NCI-H1105 treated with DMSO at 0.1 percent for 48 hours (cell line): ENCODE measurements around the gene TSPAN11.
"Not testable (repeated sequence)": the region's sequence is repeated elsewhere in the genome, so short reads cannot be mapped to it uniquely, and the experiment has no call there.

Source experiments
- DNase-seq: peaks from one replicate; lab custom pipeline; 2025; lab: John Stamatoyannopoulos, UW

TSPAN11 gene

DNA sequence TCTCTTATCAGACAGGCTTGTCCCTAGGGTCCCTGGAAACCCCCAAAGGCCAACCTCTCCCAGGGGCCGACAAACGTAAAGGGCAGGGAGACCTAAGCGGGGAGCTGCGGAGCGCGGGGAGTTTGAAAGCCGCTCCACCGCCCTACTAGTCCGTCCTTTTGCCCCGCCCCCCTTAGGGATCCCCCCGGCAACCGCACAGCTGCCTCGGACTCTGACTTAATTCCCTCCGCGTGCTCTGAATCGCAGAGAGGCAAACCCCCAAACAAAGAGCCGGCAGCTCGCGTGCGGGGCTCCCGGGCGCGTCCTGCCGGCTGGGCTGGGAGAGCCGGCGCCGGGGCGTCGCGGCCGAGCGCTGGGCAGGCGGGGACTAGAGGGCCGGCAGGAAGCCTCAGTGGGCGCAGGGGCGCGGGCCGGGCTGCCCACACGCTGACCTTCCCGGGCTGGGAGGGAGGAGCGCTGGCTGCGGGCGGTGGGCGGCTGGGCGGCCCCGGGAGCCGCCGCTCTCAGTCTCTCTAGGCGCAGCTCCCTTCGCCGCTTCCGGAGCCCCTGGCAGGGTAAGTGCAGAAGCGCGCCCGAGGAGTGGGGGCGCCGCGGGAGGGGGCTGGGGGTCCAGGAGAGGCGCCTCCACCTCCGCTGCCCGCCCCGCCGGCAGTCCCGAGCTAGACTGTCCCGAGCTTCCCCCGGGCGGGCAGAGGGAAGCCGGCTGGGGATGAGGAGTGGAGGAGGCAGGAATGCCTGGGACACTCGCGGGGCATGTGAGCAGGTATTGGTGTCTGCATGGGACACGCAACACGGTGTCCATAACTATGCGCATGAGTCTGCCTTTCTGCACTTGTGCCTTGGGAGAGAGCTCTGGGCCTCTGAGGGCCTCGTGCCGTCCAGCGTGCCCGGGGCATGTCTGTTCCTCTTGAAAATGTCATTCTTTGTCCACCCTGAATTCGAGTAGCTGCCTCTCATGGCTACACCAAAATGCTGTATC lies at the start of gene TSPAN11:
Gene TSPAN11, plus strand, starts transcription at position 506 of the 979 bp plus-strand sequence. CDS start 27,244 bp downstream, outside the sequence.
- DNase-seq: peak; percentile 66

- peak; percentile 85 for DNase-seq
These were observed 49.3 kb upstream of the TSPAN11 start for GRCh38 chr12:30877105-30877875.

DNA sequence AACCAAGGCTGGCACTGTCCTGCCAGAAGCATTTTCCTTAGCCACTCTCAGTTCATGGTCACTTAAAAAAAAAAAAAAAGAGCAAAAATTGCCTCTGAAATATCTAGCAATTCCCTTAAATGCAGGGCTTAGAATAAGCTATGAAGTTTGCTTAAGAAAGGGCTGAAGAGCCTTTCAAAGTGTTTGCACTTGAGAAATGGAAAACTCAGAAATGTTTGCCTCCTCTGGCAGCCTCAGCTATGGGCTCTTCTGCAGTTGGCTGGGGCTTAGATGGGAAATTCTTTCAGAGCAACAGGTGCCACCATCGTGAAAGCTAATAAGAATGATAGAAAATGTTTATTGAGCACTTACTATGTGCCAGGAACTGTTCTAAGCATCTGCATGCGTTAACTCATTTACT lies 48.5 kb upstream of the TSPAN11 start:
- DNase-seq: no peak

- DNase-seq: peak; percentile 81
These were observed 46.5 kb upstream of the TSPAN11 start for GRCh38 chr12:30880061-30880460.

GRCh38 chr12:30880813-30881212 lies 45.7 kb upstream of the TSPAN11 start:
- DNase-seq: no peak

GRCh38 chr12:30882706-30883105 lies 43.8 kb upstream of the TSPAN11 start:
- no peak for DNase-seq

DNA sequence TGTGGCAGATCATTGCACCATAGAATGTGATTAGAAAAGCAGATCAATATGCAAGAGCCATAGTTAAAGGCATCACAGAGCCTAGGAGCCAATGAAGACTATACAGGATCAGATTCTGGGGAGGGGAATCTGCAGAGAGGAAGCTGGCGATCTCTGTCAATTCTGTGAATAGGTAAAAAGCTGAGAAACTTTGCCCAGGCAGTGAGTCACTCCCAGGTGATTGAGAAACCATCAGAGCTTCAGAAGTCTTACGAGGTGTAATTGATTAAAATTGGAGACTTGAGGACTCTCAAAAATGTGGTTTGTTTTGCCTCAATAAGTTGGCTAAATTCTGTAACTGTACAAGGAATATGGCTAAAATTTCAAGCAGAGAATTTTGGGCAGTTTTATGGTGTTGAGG lies 41.7 kb upstream of the TSPAN11 start:
- no peak for DNase-seq

DNA sequence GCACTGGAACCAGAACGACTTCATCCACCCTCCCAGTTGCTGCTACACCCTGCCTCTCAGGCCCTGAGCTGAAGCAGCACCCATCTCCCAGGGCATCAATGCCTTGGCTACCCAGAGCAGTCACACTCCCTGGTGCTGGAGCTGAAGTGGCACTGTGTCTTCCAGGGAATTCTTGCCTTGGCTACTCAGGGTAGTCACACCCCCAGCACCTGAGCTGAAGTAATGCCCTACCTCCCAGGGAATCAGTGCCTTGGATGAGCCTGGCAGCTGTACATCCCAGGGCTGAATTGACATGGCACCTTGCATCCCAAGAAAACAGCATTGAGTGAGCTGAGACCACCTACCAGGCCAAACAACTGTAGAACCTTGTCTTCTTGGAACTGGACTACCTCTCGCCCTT lies 41.2 kb upstream of the TSPAN11 start:
- DNase-seq: no peak

DNA sequence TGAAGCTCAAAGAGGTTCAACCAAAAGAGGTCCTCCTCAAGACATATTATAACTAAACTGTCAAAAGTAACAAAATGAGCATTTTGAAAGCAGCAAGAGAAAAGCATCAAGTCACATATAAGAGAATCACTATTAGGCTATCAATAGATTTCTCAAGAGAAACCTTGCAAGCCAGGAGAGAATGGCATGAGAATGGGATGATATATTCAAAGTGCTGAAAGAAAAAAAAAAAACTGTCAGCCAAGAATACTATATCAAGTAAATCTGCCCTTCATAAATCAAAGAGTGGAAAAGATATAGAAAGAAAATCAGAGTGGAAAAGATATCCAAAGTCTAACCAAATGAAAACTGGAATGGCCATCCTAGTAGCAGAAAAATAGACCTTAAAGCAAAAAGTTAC lies 39.3 kb upstream of the TSPAN11 start:
- DNase-seq: no peak

- DNase-seq: no peak
These were observed 38.3 kb upstream of the TSPAN11 start for GRCh38 chr12:30888241-30888640.

DNA sequence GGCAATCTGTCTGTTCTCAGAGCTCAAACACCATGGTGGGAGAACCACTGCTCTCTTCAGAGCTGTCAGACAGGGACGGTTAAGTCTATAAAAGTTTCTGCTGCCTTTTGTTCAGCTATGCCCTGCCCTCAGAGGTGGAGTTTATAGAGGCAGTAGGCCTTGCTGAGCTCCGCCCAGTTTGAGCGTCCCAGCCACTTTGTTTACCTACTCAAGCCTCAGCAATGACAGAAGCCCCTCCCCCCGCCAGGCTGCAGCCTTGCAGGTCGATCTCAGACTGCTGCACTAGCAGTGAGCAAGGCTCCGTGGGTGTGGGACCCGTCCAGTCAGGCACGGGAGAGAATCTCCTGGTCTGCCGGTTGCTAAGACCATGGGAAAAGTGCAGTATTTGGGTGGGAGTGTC lies 32.0 kb upstream of the TSPAN11 start:
- DNase-seq: not testable (repeated sequence)

DNA sequence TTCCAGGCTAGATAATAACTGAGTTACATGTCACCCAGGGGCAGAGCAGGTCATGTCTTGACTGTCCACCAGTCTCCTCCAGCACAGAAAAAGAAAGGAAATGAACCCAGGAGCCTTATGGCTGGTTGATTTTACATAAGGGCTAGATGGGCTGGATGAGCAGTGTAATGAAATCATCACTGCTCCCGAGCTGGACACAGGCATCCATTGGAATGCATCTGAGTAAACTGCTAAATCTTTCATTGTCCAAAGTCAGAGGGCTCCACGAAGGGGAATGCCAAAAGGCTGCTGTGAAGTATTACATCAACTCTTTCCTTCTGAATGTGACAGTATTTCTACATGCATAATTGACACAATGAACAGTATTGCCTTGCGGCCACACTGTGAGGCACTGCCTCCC lies 30.1 kb upstream of the TSPAN11 start:
- DNase-seq: no peak

GRCh38 chr12:30898846-30899245 lies 27.7 kb upstream of the TSPAN11 start:
- DNase-seq: no peak

DNA sequence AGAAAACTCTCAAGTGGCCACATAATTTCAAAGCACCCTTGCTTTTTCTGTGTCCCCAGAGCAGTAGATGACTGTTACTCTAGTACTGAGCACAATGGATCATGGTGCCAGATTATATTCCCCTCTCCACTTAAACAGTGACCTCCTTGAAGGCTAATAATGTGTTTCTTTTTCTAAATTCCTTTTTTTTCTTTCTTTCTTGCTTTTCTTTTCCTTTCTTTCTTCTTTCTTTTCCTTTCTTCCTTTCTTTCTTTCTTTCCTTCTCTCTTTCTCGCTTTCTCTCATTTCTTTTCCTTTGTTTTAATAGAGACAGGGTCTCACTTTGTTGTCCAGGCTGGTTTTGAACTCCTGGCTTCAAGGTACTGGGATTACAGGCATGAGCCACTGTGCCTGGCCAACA lies 26.2 kb upstream of the TSPAN11 start:
- DNase-seq: no peak

DNA sequence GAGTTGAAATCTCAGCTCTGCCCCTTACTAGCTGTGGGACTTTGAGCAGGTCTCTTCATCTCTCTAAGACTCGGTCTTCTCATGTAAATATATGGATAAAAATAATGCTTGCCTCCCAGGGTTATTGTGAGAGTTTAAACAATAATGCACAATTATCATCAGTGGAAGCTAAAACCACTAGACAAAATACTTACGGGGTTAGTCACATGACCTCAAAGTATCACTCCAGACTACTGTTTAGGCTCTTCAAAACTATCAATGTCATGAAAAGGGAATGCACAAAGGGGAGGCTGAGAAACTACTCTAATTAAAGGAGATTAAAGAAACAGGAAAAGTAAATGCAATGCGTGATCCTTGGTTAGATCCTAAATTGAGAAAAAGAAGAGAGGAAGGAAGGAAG lies 24.5 kb upstream of the TSPAN11 start:
- no peak for DNase-seq

- no peak for DNase-seq
These were observed 24.0 kb upstream of the TSPAN11 start for GRCh38 chr12:30902596-30902995.

- DNase-seq: no peak
These were observed 21.0 kb upstream of the TSPAN11 start for GRCh38 chr12:30905463-30906009.

DNA sequence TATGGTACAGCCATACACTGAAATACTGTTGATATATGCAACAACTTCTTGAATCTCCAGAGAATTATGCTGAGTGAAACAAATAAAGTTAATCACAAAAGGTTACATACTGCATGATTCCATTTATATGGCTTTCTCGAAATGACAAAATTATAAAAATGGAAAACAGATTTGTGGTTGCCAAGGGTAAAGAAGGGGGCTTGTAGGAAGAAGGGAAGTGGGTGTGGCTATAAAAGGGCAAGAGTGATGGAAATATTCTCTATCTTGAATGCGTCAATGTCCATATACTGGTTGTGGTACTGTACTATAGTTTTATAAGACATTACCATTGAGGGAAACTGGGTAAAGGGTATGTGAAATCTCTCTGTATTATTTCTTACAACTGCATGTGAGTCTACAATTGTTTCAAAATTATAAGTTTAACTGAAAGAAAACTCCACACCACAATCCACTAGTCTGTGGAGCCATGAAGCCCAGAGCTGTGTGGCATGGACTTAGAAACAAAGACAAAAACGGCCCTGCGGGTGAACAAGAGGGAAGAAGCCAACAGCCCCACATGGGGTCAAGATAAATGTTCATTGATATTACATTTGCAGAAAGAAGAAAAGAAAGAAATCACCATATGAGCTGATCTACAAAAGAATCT lies 18.3 kb upstream of the TSPAN11 start:
- no peak for DNase-seq

DNA sequence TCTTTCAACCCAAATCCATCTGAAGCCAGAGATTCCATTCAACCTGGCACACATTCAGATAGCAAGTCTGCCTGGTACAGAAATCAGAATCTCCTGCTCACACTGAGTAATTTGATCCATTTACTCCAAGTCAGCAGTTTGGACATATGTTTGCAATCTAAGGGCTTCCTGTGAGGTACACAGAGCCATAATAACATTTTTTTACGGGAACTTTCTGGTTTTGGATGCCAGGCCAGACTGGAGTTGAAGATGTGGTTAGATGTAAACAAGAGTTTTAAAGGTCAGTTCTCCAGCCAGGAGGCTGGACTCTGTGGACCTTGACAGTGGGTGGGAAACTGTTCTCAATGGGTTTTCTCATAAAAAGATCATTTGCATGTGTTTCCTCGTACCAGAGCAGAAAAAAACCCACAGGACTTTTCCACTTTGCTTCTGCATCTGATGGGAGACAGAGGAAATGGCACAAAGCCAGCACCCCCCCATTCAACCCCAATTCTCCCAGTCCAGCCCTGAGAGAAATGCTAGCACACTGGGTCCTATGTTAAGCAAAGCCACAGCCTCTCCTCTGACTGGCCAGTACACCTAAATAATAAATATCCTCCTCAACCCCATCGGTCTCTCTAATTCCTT lies 17.7 kb upstream of the TSPAN11 start:
- DNase-seq: no peak

- DNase-seq: no peak
These were observed 17.1 kb upstream of the TSPAN11 start for GRCh38 chr12:30909349-30910037.

- DNase-seq: no peak
These were observed 16.6 kb upstream of the TSPAN11 start for GRCh38 chr12:30910038-30910350.
